Neural progenitor cell (in vitro differentiated cells): ENCODE measurements around the gene USP14. TPM values are rescaled to one million over a fixed set of nuclear protein-coding genes. Genes with fewer than 3 reads are reported as not detected.

Experiments
- DNase-seq: peaks from one replicate; pipeline ENCODE4 v3.0.0-alpha.2; 2016; ENCODE audit warnings: low spot score
- H2AFZ ChIP-seq: fragments of 200-600 bp; sonication (generic); replicated peaks from 2 replicates; pipeline ENCODE4 v1.6.1; 2016; ENCODE audit warnings: antibody characterized with exemption
- H3F3A ChIP-seq: fragments of 200-600 bp; sonication (generic); 2 replicates; pipeline ENCODE4 v1.6.1; 2016; ENCODE audit warnings: antibody characterized with exemption, low read depth
- H3K27ac ChIP-seq: fragments of 200-600 bp; sonication (generic); 2 replicates; pipeline ENCODE4 v1.5.1; 2016; ENCODE audit warnings: mild to moderate bottlenecking
- H3K27me3 ChIP-seq: fragments of 200-600 bp; sonication (generic); 2 replicates; pipeline ENCODE4 v1.6.1; 2016; ENCODE audit warnings: mild to moderate bottlenecking, moderate library complexity
- H3K36me3 ChIP-seq: fragments of 200-600 bp; sonication (generic); 2 replicates; pipeline ENCODE4 v1.5.1; 2016
- H3K4me1 ChIP-seq: fragments of 200-600 bp; sonication (generic); 2 replicates; pipeline ENCODE4 v1.6.1; 2016; ENCODE audit warnings: mixed run types
- H3K4me2 ChIP-seq: fragments of 200-600 bp; sonication (generic); 2 replicates; pipeline ENCODE4 v1.6.1; 2016
- H3K4me3 ChIP-seq: fragments of 200-600 bp; sonication (generic); 2 replicates; pipeline ENCODE4 v1.5.1; 2016
- H3K79me2 ChIP-seq: fragments of 200-600 bp; sonication (generic); 2 replicates; pipeline ENCODE4 v1.6.1; 2016; ENCODE audit warnings: low read depth
- H3K9ac ChIP-seq: fragments of 200-600 bp; sonication (generic); 2 replicates; pipeline ENCODE4 v1.6.1; 2016
- H3K9me3 ChIP-seq: fragments of 200-600 bp; sonication (generic); 2 replicates; pipeline ENCODE4 v1.5.1; 2016; ENCODE audit warnings: low read depth
- H4K20me1 ChIP-seq: fragments of 200-600 bp; sonication (generic); 2 replicates; pipeline ENCODE4 v1.6.1; 2016; ENCODE audit warnings: low read depth
- H3K27ac Mint-ChIP-seq: 3 replicates; pipeline ENCODE4 v1.8.0; 2021; ENCODE audit warnings: mixed read lengths
- H3K27me3 Mint-ChIP-seq: 2 replicates; pipeline ENCODE4 v1.8.0; 2022; ENCODE audit warnings: low read depth, mild to moderate bottlenecking, inconsistent platforms, moderate library complexity, mixed read lengths; ENCODE audit not compliant: insufficient read depth
- H3K36me3 Mint-ChIP-seq: 3 replicates; pipeline ENCODE4 v1.8.0; 2021; ENCODE audit warnings: mixed read lengths
- H3K4me1 Mint-ChIP-seq: 3 replicates; pipeline ENCODE4 v1.8.0; 2021; ENCODE audit warnings: mixed read lengths
- H3K4me3 Mint-ChIP-seq: 3 replicates; pipeline ENCODE4 v1.8.0; 2021; ENCODE audit warnings: mild to moderate bottlenecking, moderate library complexity, mixed read lengths
- H3K9me3 Mint-ChIP-seq: 3 replicates; pipeline ENCODE4 v1.8.0; 2020; ENCODE audit warnings: mixed read lengths
- EZH2 ChIP-seq: fragments of 200-600 bp; sonication (generic); IDR thresholded peaks from 2 replicates; pipeline ENCODE4 v1.6.1; 2017; ENCODE audit warnings: antibody characterized with exemption, mild to moderate bottlenecking, moderate library complexity
- EZH2phosphoT487 ChIP-seq: fragments of 200-600 bp; sonication (generic); IDR thresholded peaks from 2 replicates; pipeline ENCODE4 v1.6.1; 2017; ENCODE audit warnings: antibody characterized with exemption
- total RNA-seq: library from RNA; depleted of rRNA; stranded (reverse); fragments of >200 nt; gene quantifications from 2 replicates; pipeline ENCODE4 v1.2.3, GENCODE V29; 2015; ENCODE audit warnings: low replicate concordance
- TF ChIP-seq, protein P1 (sequence below): fragments of 200-600 bp; sonication (generic); IDR thresholded peaks from 2 replicates; pipeline ENCODE4 v1.5.1; 2017; ENCODE audit warnings: antibody characterized with exemption, mild to moderate bottlenecking

USP14 gene
- total RNA-seq, 1 donor from 2014 or later = 38.9 TPM

DNA sequence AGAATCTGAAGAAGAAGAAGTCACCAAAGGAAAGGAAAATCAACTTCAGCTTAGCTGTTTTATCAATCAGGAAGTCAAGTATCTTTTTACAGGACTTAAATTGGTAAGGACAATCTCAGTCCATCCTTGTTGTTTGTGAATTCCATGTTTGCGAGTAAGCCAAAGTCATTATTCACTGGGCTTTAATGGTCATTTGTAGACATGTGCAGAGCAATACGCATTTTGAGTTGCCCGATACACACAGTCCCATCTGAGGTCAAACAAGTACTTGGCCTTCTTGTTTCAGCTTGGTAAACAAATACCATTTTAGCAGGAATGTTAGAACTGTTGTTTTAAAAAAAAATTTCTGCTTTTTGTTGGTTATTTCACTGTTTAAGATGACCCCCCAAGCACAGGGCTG, 40.9 kb downstream of the USP14 start:
- peaks cover 34% of the 10 kb centered on the region for H3K36me3 ChIP-seq
- H3K4me1 ChIP-seq = no peaks in the 10 kb centered on the region
- H3K4me1 Mint-ChIP-seq = no peaks in the 10 kb centered on the region
- peaks cover 4% of the 10 kb centered on the region for H3F3A ChIP-seq
- no peaks in the 10 kb centered on the region for H4K20me1 ChIP-seq
- H3K4me3 ChIP-seq = no peak overlapping the region
- no peak overlapping the region for H3K4me2 ChIP-seq
- no peak overlapping the region for H3K4me3 Mint-ChIP-seq
- no peaks in the 10 kb centered on the region for H3K27me3 Mint-ChIP-seq
- TF ChIP-seq, protein P1, sequence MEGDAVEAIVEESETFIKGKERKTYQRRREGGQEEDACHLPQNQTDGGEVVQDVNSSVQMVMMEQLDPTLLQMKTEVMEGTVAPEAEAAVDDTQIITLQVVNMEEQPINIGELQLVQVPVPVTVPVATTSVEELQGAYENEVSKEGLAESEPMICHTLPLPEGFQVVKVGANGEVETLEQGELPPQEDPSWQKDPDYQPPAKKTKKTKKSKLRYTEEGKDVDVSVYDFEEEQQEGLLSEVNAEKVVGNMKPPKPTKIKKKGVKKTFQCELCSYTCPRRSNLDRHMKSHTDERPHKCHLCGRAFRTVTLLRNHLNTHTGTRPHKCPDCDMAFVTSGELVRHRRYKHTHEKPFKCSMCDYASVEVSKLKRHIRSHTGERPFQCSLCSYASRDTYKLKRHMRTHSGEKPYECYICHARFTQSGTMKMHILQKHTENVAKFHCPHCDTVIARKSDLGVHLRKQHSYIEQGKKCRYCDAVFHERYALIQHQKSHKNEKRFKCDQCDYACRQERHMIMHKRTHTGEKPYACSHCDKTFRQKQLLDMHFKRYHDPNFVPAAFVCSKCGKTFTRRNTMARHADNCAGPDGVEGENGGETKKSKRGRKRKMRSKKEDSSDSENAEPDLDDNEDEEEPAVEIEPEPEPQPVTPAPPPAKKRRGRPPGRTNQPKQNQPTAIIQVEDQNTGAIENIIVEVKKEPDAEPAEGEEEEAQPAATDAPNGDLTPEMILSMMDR = no peak
- no peak for TF ChIP-seq EZH2
- TF ChIP-seq EZH2phosphoT487 = no peak
- H3K27ac Mint-ChIP-seq = no peak overlapping the region
- peaks cover 29% of the 10 kb centered on the region for H3K36me3 Mint-ChIP-seq
- H3K79me2 ChIP-seq = peaks cover 4% of the 10 kb centered on the region
- no peak overlapping the region for H3K9ac ChIP-seq
- no peak overlapping the region for H3K27ac ChIP-seq
- H3K9me3 ChIP-seq = no peaks in the 10 kb centered on the region
- no peaks in the 10 kb centered on the region for H3K27me3 ChIP-seq
- no peak overlapping the region for H2AFZ ChIP-seq
- no peaks in the 10 kb centered on the region for H3K9me3 Mint-ChIP-seq
- no peak for DNase-seq

DNA sequence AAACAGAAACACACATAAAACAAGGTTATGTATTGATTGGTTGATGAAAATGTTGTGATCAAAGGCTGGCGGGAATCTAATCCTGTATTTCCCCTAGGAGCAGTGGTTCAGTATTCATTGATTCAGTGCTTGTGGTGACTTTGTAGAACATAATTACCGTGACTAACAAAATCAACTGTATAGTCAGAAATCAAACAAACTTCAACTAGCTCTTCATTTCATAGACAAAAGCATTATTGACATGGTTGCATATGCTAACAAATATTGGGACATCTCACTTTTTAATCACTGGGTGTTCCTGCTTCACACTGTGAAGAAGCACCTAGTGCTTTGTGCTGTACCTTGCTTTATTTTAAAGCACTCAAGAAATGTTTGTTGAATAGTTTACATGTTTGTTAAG, 41.4 kb downstream of the USP14 start:
- Mint-ChIP-seq H3K27ac (no peak overlapping the region), H3K27me3 (no peaks in the 10 kb centered on the region), H3K4me1 (no peaks in the 10 kb centered on the region), H3K36me3 (peaks cover 33% of the 10 kb centered on the region), H3K9me3 (no peaks in the 10 kb centered on the region), H3K4me3 (no peak overlapping the region)
- H3K79me2 ChIP-seq = peaks cover 4% of the 10 kb centered on the region
- H3K36me3 ChIP-seq = peaks cover 39% of the 10 kb centered on the region
- H3K27ac ChIP-seq = no peak overlapping the region
- TF ChIP-seq EZH2 = no peak
- TF ChIP-seq, protein P1 = no peak
- no peak for TF ChIP-seq EZH2phosphoT487
- no peak overlapping the region for H2AFZ ChIP-seq
- H3K27me3 ChIP-seq = no peaks in the 10 kb centered on the region
- H4K20me1 ChIP-seq = no peaks in the 10 kb centered on the region
- H3K9ac ChIP-seq = no peak overlapping the region
- no peak for DNase-seq
- H3K4me1 ChIP-seq = no peaks in the 10 kb centered on the region
- H3K9me3 ChIP-seq = no peaks in the 10 kb centered on the region
- H3K4me3 ChIP-seq = no peak overlapping the region
- no peak overlapping the region for H3K4me2 ChIP-seq
- H3F3A ChIP-seq = peaks cover 4% of the 10 kb centered on the region

DNA sequence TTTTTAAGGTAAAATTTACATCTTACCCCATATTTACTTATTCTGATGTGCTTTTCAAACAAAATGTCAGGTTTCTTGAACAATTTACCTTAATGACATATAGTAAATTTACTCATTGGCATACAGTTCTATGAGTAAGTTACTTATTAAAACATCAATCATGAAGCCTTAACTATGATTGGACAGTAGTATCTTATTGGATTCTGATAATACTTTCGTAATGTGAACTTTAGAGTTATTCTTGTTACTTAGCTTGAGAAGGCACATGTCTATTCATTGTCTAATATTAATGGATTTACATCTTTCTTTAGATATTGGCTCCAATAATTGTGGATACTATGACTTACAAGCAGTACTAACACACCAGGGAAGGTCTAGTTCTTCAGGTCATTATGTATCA, 51.7 kb downstream of the USP14 start:
- Histone ChIP-seq H3K4me2 (no peak overlapping the region), H2AFZ (no peak overlapping the region), H3K4me3 (no peak overlapping the region), H3F3A (no peaks in the 10 kb centered on the region), H3K79me2 (peaks cover 11% of the 10 kb centered on the region), H3K36me3 (peaks cover 21% of the 10 kb centered on the region), H3K27me3 (no peaks in the 10 kb centered on the region), H4K20me1 (peaks cover 4% of the 10 kb centered on the region), H3K9ac (no peak overlapping the region), H3K4me1 (no peaks in the 10 kb centered on the region), H3K9me3 (no peaks in the 10 kb centered on the region), H3K27ac (no peak overlapping the region)
- Mint-ChIP-seq H3K27ac (no peak overlapping the region), H3K9me3 (no peaks in the 10 kb centered on the region), H3K4me1 (no peaks in the 10 kb centered on the region), H3K4me3 (no peak overlapping the region), H3K27me3 (no peaks in the 10 kb centered on the region), H3K36me3 (peaks cover 50% of the 10 kb centered on the region)
- TF ChIP-seq, protein P1 = no peak
- TF ChIP-seq EZH2phosphoT487 (no peak), EZH2 (no peak)
- DNase-seq = no peak
